ENCODE results near the gene PID1.

GRCh38 chr2:229153951-229154350, 117.1 kb downstream of the PID1 start:
- TF ChIP-seq, protein P1, sequence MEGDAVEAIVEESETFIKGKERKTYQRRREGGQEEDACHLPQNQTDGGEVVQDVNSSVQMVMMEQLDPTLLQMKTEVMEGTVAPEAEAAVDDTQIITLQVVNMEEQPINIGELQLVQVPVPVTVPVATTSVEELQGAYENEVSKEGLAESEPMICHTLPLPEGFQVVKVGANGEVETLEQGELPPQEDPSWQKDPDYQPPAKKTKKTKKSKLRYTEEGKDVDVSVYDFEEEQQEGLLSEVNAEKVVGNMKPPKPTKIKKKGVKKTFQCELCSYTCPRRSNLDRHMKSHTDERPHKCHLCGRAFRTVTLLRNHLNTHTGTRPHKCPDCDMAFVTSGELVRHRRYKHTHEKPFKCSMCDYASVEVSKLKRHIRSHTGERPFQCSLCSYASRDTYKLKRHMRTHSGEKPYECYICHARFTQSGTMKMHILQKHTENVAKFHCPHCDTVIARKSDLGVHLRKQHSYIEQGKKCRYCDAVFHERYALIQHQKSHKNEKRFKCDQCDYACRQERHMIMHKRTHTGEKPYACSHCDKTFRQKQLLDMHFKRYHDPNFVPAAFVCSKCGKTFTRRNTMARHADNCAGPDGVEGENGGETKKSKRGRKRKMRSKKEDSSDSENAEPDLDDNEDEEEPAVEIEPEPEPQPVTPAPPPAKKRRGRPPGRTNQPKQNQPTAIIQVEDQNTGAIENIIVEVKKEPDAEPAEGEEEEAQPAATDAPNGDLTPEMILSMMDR (conservative IDR thresholded peaks at IDR 0.05; ENCODE audit: low read length) = no peak
- TF ChIP-seq EZH2phosphoT487 (IDR thresholded peaks at IDR 0.05; ENCODE audit: borderline replicate concordance, low read depth, low read length) = no peak

All from OCI-LY7 (cell line).